IMR-90 (cell line): ENCODE data around the gene BCL2L2. TPM values are rescaled to one million over a fixed set of nuclear protein-coding genes. Genes with fewer than 3 reads are reported as not detected.

ENCODE experiments used
- ATAC-seq: fragments of 200-7000 bp; cut with Tn5 transposase; 2 replicates; pipeline ENCODE4 v1.9.1; 2020; ENCODE audit warnings: low read depth, mild to moderate bottlenecking, moderate library complexity
- BruUV-seq: library from RNA; stranded (reverse); fragments of 400-500 nt; replicated peaks from 2 replicates; lab custom pipeline; 2021; lab: Mats Ljungman, UMichigan
- CTCF ChIA-PET: fragments of 300-600 bp; formaldehyde crosslinking; extraction: SDS; loops from one replicate; lab custom pipeline; 2021; ENCODE audit warnings: antibody characterized with exemption; lab: Yijun Ruan, JAX
- POLR2A ChIA-PET: fragments of 300-600 bp; sonication (Branson Sonifier 250); formaldehyde crosslinking; loops from one replicate; lab custom pipeline; 2022; ENCODE audit warnings: antibody characterized with exemption; ENCODE audit not compliant: unreplicated experiment; lab: Charles Lee
- DNase-seq: peaks from one replicate; pipeline ENCODE4 v3.0.0; 2013
- H2AFZ ChIP-seq: replicated peaks from 2 replicates; pipeline ENCODE3; 2013; ENCODE audit warnings: low read length, mild to moderate bottlenecking; ENCODE audit not compliant: poor library complexity
- H2AK5ac ChIP-seq: 2 replicates; pipeline ENCODE4 v1.6.1; 2013; ENCODE audit warnings: low read depth, low read length, inconsistent platforms
- H2AK9ac ChIP-seq: replicated peaks from 2 replicates; pipeline ENCODE3; 2013; ENCODE audit warnings: mild to moderate bottlenecking, low read depth, low read length, moderate library complexity; ENCODE audit not compliant: poor library complexity
- H2BK120ac ChIP-seq: 2 replicates; pipeline ENCODE4 v1.6.1; 2013; ENCODE audit warnings: low read depth, low read length, inconsistent platforms
- H2BK15ac ChIP-seq: 3 replicates; pipeline ENCODE4 v1.6.1; 2013; ENCODE audit warnings: low read depth, low read length, inconsistent platforms
- H2BK20ac ChIP-seq: 2 replicates; pipeline ENCODE4 v1.6.1; 2013; ENCODE audit warnings: low read depth, mild to moderate bottlenecking, inconsistent platforms, low read length, moderate library complexity
- H2BK5ac ChIP-seq: 2 replicates; pipeline ENCODE4 v1.6.1; 2013; ENCODE audit warnings: mild to moderate bottlenecking, low read depth, low read length, inconsistent platforms; ENCODE audit not compliant: poor library complexity, severe bottlenecking
- H3K14ac ChIP-seq: replicated peaks from 2 replicates; pipeline ENCODE4 v1.6.1; 2013; ENCODE audit warnings: low read depth, low read length, inconsistent platforms
- H3K18ac ChIP-seq: 2 replicates; pipeline ENCODE4 v1.6.1; 2013; ENCODE audit warnings: low read depth, low read length, control low read depth
- H3K23ac ChIP-seq: 2 replicates; pipeline ENCODE4 v1.6.1; 2013; ENCODE audit warnings: low read depth, low read length, inconsistent platforms
- H3K27ac ChIP-seq: 2 replicates; pipeline ENCODE4 v1.5.1; 2013; ENCODE audit warnings: mild to moderate bottlenecking, control low read depth, low read length; ENCODE audit not compliant: insufficient read depth
- H3K27me3 ChIP-seq: 2 replicates; pipeline ENCODE4 v1.6.1; 2013; ENCODE audit warnings: low read length; ENCODE audit not compliant: control insufficient read depth, insufficient read depth
- H3K36me3 ChIP-seq: 2 replicates; pipeline ENCODE4 v1.6.1; 2013; ENCODE audit warnings: low read length, mixed read lengths; ENCODE audit not compliant: control insufficient read depth, insufficient read depth
- H3K4ac ChIP-seq: 2 replicates; pipeline ENCODE4 v1.6.1; 2013; ENCODE audit warnings: low read depth, low read length, inconsistent platforms
- H3K4me1 ChIP-seq: 2 replicates; pipeline ENCODE4 v1.6.1; 2013; ENCODE audit warnings: low read length, mixed read lengths; ENCODE audit not compliant: control insufficient read depth, insufficient read depth
- H3K4me2 ChIP-seq: 2 replicates; pipeline ENCODE4 v1.6.1; 2013; ENCODE audit warnings: low read depth, mild to moderate bottlenecking, control low read depth, low read length, moderate library complexity
- H3K4me3 ChIP-seq: 2 replicates; pipeline ENCODE4 v1.5.1; 2013; ENCODE audit warnings: low read depth, mild to moderate bottlenecking, control low read depth, low read length, moderate library complexity; ENCODE audit not compliant: insufficient read depth
- H3K56ac ChIP-seq: 2 replicates; pipeline ENCODE4 v1.6.1; 2013; ENCODE audit warnings: low read length, inconsistent platforms; ENCODE audit not compliant: insufficient read depth; ENCODE audit errors: extremely low read depth
- H3K79me1 ChIP-seq, 2 experiments: 2 replicates each; pipeline ENCODE4 v1.6.1; 2013; ENCODE audit warnings: low read length in 2 of 2, inconsistent platforms in 1 of 2, low read depth in 1 of 2
- H3K9ac ChIP-seq: 2 replicates; pipeline ENCODE4 v1.6.1; 2013; ENCODE audit warnings: low read depth, low read length, control low read depth
- H3K9me1 ChIP-seq: 2 replicates; pipeline ENCODE4 v1.6.1; 2013; ENCODE audit warnings: low read length, inconsistent platforms; ENCODE audit not compliant: insufficient read depth
- H3K9me3 ChIP-seq: 2 replicates; pipeline ENCODE4 v1.6.1; 2013; ENCODE audit warnings: low read length; ENCODE audit not compliant: control insufficient read depth, insufficient read depth
- H4K20me1 ChIP-seq: 2 replicates; pipeline ENCODE4 v1.6.1; 2013; ENCODE audit warnings: low read length, inconsistent platforms; ENCODE audit not compliant: insufficient read depth
- H4K5ac ChIP-seq: 2 replicates; pipeline ENCODE4 v1.6.1; 2013; ENCODE audit warnings: mild to moderate bottlenecking, low read depth, low read length, control low read depth
- H4K8ac ChIP-seq, 2 experiments: 2 replicates each; pipeline ENCODE4 v1.6.1; 2013; ENCODE audit warnings: low read depth in 2 of 2, low read length in 2 of 2, control low read depth in 1 of 2, inconsistent platforms in 1 of 2
- H4K91ac ChIP-seq: 2 replicates; pipeline ENCODE4 v1.6.1; 2013; ENCODE audit warnings: low read depth, low read length, inconsistent platforms; ENCODE audit not compliant: insufficient read depth
- CHD1 ChIP-seq: IDR thresholded peaks from 2 replicates; pipeline ENCODE4 v1.6.1; 2012; ENCODE audit warnings: low read depth, low read length, improper control_type of control experiment
- CTCF ChIP-seq: conservative IDR thresholded peaks from 2 replicates; pipeline ENCODE4 v1.5.1; 2012; ENCODE audit warnings: mild to moderate bottlenecking, low read depth, low read length, improper control_type of control experiment
- WGBS, 2 experiments: methylation state at CpG; one replicate each; pipeline versions ENCODE4 v1.1.5 to v1.1.7; 2013; ENCODE audit warnings: missing lambda C conversion rate in 2 of 2; ENCODE audit not compliant: insufficient read length in 1 of 2; ENCODE audit errors: extremely low coverage in 2 of 2; 5-methylcytosine and 5-hydroxymethylcytosine counted together
- dilution Hi-C: fragments of 300-500 bp; cut with HindIII; formaldehyde crosslinking; loops from one replicate; pipeline ENCODE4 v1.14.3; 2018; ENCODE audit warnings: low sequenced_read_pairs; ENCODE audit not compliant: unreplicated experiment
- in situ Hi-C: fragments of 300-500 bp; cut with MboI; formaldehyde crosslinking; loops from 3 replicates; pipeline ENCODE4 v1.14.3; 2019; ENCODE audit warnings: low sequenced_read_pairs, inconsistent platforms, mixed read lengths
- intact Hi-C: fragments of 100-400 bp; cut with micrococcal nuclease; formaldehyde crosslinking; loops from 2 replicates; pipeline ENCODE4 v1.10.0; 2022
- polyA plus RNA-seq, 3 experiments: library from polyadenylated mRNA; depleted of rRNA; stranded (reverse); fragments of >200 nt; gene quantifications; 2 replicates each; pipeline ENCODE4 v1.2.3, GENCODE V29; 2012; ENCODE audit warnings: low replicate concordance in 1 of 3
- total RNA-seq: library from RNA; depleted of rRNA; stranded (reverse); fragments of >200 nt; gene quantifications from 2 replicates; pipeline ENCODE4 v1.2.3, GENCODE V29; 2012

Gene BCL2L2
- total and polyA plus RNA-seq, 2 of the 4 experiments (the other 2 are of a cell fraction), result 14.5 to 40.9 TPM

GRCh38 chr14:23360496-23360895, 53.9 kb downstream of the BCL2L2 start:
- in situ Hi-C loops (no loop called here), intact Hi-C loops (no loop called here), dilution Hi-C loops (no loop called here)
- peaks cover 11% of the 10 kb centered on the region; the same call in 1 of the 2 replicates for H3K9me1 ChIP-seq
- no peak overlapping the region for H2BK15ac ChIP-seq
- peaks cover 13 to 37% of the 10 kb centered on the region in 2 experiments; a peak in 3 of 4 replicates for H3K79me1 ChIP-seq
- no peak overlapping the region for H3K4ac ChIP-seq
- no peak overlapping the region for H4K91ac ChIP-seq
- H3K9me3 ChIP-seq, result no peaks in the 10 kb centered on the region
- BruUV-seq, result no TSS peak
- no peak overlapping the region for H2AFZ ChIP-seq
- no peak for DNase-seq
- no peak overlapping the region for H3K9ac ChIP-seq
- H3K36me3 ChIP-seq, result peaks cover 36% of the 10 kb centered on the region
- H3K27ac ChIP-seq, result no peak overlapping the region
- H3K14ac ChIP-seq, result no peak overlapping the region
- no peak for TF ChIP-seq CHD1
- 0 out of 2 replicates have a peak, but pooled peaks have one; percentile 9 for TF ChIP-seq CTCF
- ChIA-PET POLR2A (interaction anchor here (0.6 kb wide), 1 partner anchor 109 kb away, joined by 3 read pairs; the partner anchor contains the start of gene NGDN), CTCF (interaction anchor here (2.5 kb wide), 1 partner anchor 8 kb away, joined by 8 read pairs; the partner anchor contains the start of gene SLC22A17)
- no peak overlapping the region for H4K5ac ChIP-seq
- no peak overlapping the region for H2BK20ac ChIP-seq
- WGBS, 2 experiments, result 71% methylated on average over 9 of the region's 11 CpGs; no CpG with 5 or more reads in 1 of the 2 experiments
- H3K27me3 ChIP-seq, result no peaks in the 10 kb centered on the region
- H2AK5ac ChIP-seq, result no peak overlapping the region
- no peak overlapping the region for H3K56ac ChIP-seq
- H2BK5ac ChIP-seq, result no peak overlapping the region
- no peak for ATAC-seq
- H3K4me1 ChIP-seq, result peaks cover 4% of the 10 kb centered on the region
- no peak overlapping the region for H3K4me3 ChIP-seq
- no peak overlapping the region for H2AK9ac ChIP-seq
- H4K20me1 ChIP-seq, result peaks cover 12% of the 10 kb centered on the region; the same call in 1 of the 2 replicates
- no peak overlapping the region for H3K18ac ChIP-seq
- H3K23ac ChIP-seq, result no peak overlapping the region
- no peak overlapping the region for H3K4me2 ChIP-seq
- H2BK120ac ChIP-seq, result no peak overlapping the region
- H4K8ac ChIP-seq, result no peak overlapping the region
